Duodenal mucosa (tissue), 2 donors: ENCODE results near the gene ATL1.

Source experiments
- H3K27ac ChIP-seq: one replicate; pipeline ENCODE4 v1.7.0; 2013; ENCODE audit warnings: low read depth, low read length
- H3K27me3 ChIP-seq, 2 donors: one replicate each; pipeline ENCODE4 v1.7.0; 2013; ENCODE audit warnings: low read length in 2 of 2, control low read depth in 1 of 2; ENCODE audit not compliant: insufficient read depth in 2 of 2, control insufficient read depth in 1 of 2
- H3K36me3 ChIP-seq, 2 donors: one replicate each; pipeline ENCODE4 v1.7.0; 2013; ENCODE audit warnings: low read length in 2 of 2, control low read depth in 1 of 2; ENCODE audit not compliant: insufficient read depth in 2 of 2, control insufficient read depth in 1 of 2
- H3K4me1 ChIP-seq, 2 donors: one replicate each; pipeline ENCODE4 v1.7.0; 2013; ENCODE audit warnings: low read length in 2 of 2, control low read depth in 1 of 2; ENCODE audit not compliant: insufficient read depth in 2 of 2, control insufficient read depth in 1 of 2
- H3K4me3 ChIP-seq, 2 donors: one replicate each; pipeline ENCODE4 v1.7.0; 2013; ENCODE audit warnings: low read length in 2 of 2, low read depth in 1 of 2
- H3K9ac ChIP-seq, 2 donors: one replicate each; pipeline ENCODE4 v1.7.0; 2013; ENCODE audit warnings: low read length in 2 of 2, low read depth in 1 of 2
- H3K9me3 ChIP-seq, 2 donors: one replicate each; pipeline ENCODE4 v1.7.0; 2013; ENCODE audit warnings: low read length in 2 of 2, control low read depth in 1 of 2; ENCODE audit not compliant: control insufficient read depth in 1 of 2

Gene ATL1

DNA sequence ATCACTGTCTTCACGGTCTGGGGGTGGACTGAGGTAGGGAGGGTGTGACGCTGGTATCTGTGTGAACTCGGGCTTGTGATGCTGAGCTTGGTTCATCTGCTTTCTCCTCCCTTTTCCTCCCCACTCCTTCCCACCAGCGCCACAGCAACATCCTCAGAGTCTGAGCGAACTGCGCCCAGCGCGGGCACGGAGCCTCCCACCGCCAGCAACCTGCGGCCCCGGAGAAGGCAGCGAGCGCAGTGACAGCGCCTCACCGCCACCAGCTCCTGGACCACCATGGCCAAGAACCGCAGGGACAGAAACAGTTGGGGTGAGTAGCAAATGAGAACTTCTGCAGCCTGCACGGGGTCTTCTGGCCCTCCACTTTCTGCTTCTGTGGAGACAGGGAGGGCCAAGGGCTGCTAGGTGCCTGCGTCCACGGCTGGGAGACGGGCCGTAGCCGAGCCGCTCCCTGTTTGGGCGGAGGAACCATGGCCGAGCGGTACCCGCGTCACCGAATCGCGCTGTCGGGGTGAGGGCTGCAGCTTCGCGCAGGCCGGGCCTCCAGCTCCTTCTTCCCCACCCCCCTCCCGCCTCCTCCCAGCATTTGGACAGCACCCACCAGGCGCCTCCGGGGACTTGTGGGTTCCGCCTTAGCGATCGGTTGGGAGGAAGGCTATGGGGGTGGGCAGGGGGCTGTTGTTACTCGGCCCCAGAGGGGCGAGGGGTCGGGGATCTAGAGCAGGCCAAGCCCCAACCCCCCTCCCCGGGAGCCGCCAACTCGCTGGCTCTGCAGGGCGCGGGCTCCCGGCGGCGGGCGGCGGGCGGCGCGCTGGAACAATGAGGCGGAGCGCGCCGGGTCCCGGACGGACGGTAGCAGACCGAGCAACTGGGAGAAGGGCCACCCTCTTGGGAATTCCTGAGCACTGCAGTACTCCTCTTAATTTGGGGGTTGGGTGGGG, at the start of gene ATL1:
Gene ATL1, plus strand, starts transcription at position 156 of the 941 bp plus-strand sequence. Its CDS starts 121 bp downstream, at position 277.
- H3K9me3 ChIP-seq, result no peaks in the 10 kb centered on the region
- H3K9ac ChIP-seq, result peak within 1 kb of the TSS; percentile 55 to 61
- H3K4me1 ChIP-seq, result peaks cover 6 to 7% of the 10 kb centered on the region in 2 donors

GRCh38 chr14:50510157-50510556, 49.8 kb upstream of the ATL1 start:
- H3K4me1 ChIP-seq, result no peaks in the 10 kb centered on the region
- H3K4me3 ChIP-seq, result no peak overlapping the region
- H3K9ac ChIP-seq, result no peak overlapping the region
- H3K9me3 ChIP-seq, result no peaks in the 10 kb centered on the region
- no peaks in the 10 kb centered on the region for H3K36me3 ChIP-seq
- H3K27me3 ChIP-seq, result no peaks in the 10 kb centered on the region
- no peak overlapping the region for H3K27ac ChIP-seq

More for the DNA sequence above, at the start of gene ATL1:
- peak within 1 kb of the TSS; percentile 71 for H3K27ac ChIP-seq
- H3K4me3 ChIP-seq, result peak within 1 kb of the TSS; percentile 87 to 89
- peaks cover 0 to 8% of the 10 kb centered on the region in 2 donors for H3K27me3 ChIP-seq
- no peaks in the 10 kb centered on the region for H3K36me3 ChIP-seq

- no peak overlapping the region for H3K9ac ChIP-seq
- H3K27ac ChIP-seq, result no peak overlapping the region
- no peak overlapping the region for H3K4me3 ChIP-seq
- H3K4me1 ChIP-seq, result no peaks in the 10 kb centered on the region
- no peaks in the 10 kb centered on the region for H3K9me3 ChIP-seq
- H3K27me3 ChIP-seq, result no peaks in the 10 kb centered on the region
- H3K36me3 ChIP-seq, result no peaks in the 10 kb centered on the region
These were observed 47.5 kb upstream of the ATL1 start for GRCh38 chr14:50512463-50512862.

GRCh38 chr14:50516091-50516490, 43.9 kb upstream of the ATL1 start:
- Histone ChIP-seq H3K27me3 (no peaks in the 10 kb centered on the region), H3K36me3 (no peaks in the 10 kb centered on the region), H3K27ac (no peak overlapping the region), H3K4me1 (peaks cover 4 to 7% of the 10 kb centered on the region in 2 donors), H3K9ac (no peak overlapping the region), H3K4me3 (no peak overlapping the region), H3K9me3 (no peaks in the 10 kb centered on the region)

GRCh38 chr14:50520947-50521815, 38.8 kb upstream of the ATL1 start:
- Histone ChIP-seq H3K27ac (peak overlapping the region; percentile 46), H3K4me3 (no peak overlapping the region), H3K36me3 (no peaks in the 10 kb centered on the region)

GRCh38 chr14:50521912-50522341, 38.0 kb upstream of the ATL1 start:
- Histone ChIP-seq H3K36me3 (no peaks in the 10 kb centered on the region), H3K9ac (no peak overlapping the region), H3K4me1 (peaks cover 20 to 45% of the 10 kb centered on the region in 2 donors), H3K9me3 (no peaks in the 10 kb centered on the region), H3K4me3 (peak overlapping the region in 1 of 2 donors; percentile 45), H3K27me3 (no peaks in the 10 kb centered on the region), H3K27ac (no peak overlapping the region)

More at GRCh38 chr14:50520947-50521815, 38.8 kb upstream of the ATL1 start:
- Histone ChIP-seq H3K9ac (no peak overlapping the region), H3K9me3 (no peaks in the 10 kb centered on the region), H3K27me3 (no peaks in the 10 kb centered on the region), H3K4me1 (peaks cover 20 to 45% of the 10 kb centered on the region in 2 donors)

DNA sequence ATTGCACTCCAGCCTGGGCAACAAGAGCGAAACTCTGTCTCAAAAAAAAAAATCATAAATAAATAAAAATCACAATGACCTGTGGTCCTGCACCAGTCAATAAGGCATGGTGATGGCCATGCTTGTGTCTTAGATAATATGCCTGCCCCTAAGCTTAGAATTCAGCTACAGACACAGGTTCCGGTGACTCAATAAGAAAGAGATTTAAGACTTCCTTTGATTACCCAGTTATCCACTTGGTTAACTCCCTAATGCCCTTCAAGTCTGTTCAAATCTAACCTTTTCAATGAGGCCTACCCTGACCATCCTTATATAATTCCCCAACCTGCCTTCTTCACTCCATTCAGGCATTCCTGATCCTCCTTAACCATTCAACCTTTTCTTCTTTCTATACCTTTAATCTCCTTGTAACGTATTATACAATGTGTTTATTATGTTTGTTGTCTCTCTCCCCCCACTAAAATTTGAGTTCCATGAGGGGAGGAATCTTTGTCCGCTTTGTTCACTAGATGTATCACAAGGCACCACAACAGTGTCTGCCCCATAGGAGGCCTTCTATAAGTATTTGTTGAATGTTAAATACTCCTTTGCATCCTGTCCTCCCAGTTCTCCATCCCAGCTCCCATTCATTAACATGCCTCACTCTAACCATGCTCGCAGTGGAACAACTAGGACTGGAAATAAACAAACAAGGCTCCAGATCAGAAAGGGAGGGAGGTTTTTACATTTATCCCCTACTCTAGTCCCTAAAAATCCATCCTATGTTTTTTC, 36.5 kb upstream of the ATL1 start:
- H3K36me3 ChIP-seq, result no peaks in the 10 kb centered on the region
- H3K9me3 ChIP-seq, result no peaks in the 10 kb centered on the region
- H3K27ac ChIP-seq, result no peak overlapping the region
- H3K4me1 ChIP-seq, result peaks cover 20 to 45% of the 10 kb centered on the region in 2 donors
- H3K4me3 ChIP-seq, result no peak overlapping the region
- H3K27me3 ChIP-seq, result no peaks in the 10 kb centered on the region
- no peak overlapping the region for H3K9ac ChIP-seq

DNA sequence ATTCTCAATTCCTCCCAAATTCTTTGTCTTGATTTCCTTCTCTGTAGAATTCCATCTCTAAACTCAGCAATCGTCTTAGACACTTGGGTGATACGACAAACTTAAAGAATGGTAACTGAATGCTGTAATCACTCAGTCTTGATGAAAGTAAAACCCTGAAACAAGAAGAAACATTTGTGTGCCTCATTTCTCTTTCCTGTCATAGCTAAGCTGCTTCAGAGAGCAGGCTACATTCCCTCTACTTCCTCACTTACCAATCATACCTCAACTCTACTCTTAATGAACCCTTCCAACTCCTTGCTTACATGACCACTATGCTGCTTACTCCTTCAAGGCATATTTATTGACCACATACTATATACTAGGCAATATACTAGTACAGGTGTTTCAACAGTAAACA, 35.9 kb upstream of the ATL1 start:
- H3K4me3 ChIP-seq, result no peak overlapping the region
- H3K4me1 ChIP-seq, result peaks cover 20 to 45% of the 10 kb centered on the region in 2 donors
- H3K9ac ChIP-seq, result no peak overlapping the region
- H3K9me3 ChIP-seq, result no peaks in the 10 kb centered on the region
- no peaks in the 10 kb centered on the region for H3K36me3 ChIP-seq
- H3K27me3 ChIP-seq, result no peaks in the 10 kb centered on the region
- H3K27ac ChIP-seq, result no peak overlapping the region

DNA sequence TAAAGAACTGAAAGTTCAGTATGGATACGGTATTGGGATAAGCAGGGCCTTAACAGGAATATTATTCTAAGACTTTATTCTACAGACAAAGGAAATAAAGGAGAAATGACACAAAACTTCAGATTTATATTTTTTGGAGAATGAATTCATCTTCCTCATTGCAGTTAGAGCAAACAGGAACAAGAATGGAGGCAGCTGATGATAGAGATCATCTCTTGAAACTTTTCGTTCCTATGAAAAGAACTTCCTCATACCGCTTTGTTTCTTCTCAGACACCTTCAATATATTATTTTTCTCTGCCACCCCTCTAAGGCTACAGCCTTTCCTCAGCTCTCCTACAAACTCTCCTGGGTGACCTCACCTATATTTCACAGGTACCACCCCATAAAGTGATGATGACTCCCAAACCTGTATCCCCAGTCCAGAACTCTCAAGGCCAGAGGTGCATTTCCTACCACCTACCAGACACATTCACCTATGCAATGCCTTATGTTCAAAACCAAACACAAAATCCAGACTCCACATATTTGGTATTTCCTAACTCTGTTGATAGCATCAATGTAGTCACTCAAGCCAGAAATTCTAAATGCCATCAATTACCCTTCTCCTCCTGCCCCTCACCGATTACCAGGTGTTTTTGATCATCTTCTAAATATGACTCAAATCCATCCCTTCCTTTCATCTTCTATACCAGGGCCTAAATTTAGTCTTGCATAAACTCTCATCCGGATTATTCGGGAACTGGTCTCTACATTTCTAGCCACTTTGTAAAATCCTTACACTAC, 35.0 kb upstream of the ATL1 start:
- Histone ChIP-seq H3K27ac (no peak overlapping the region), H3K4me1 (peaks cover 25 to 54% of the 10 kb centered on the region in 2 donors), H3K9me3 (no peaks in the 10 kb centered on the region), H3K9ac (no peak overlapping the region), H3K27me3 (no peaks in the 10 kb centered on the region), H3K36me3 (no peaks in the 10 kb centered on the region), H3K4me3 (peak overlapping the region in 1 of 2 donors; percentile 5)
